ENCODE results near the gene CASP8AP2.

- TF ChIP-seq ARNTL (CRISPR knock-in tag; IDR thresholded peaks at IDR 0.05; ENCODE audit: borderline replicate concordance, low read depth) = no peak
- TF ChIP-seq, protein P1, sequence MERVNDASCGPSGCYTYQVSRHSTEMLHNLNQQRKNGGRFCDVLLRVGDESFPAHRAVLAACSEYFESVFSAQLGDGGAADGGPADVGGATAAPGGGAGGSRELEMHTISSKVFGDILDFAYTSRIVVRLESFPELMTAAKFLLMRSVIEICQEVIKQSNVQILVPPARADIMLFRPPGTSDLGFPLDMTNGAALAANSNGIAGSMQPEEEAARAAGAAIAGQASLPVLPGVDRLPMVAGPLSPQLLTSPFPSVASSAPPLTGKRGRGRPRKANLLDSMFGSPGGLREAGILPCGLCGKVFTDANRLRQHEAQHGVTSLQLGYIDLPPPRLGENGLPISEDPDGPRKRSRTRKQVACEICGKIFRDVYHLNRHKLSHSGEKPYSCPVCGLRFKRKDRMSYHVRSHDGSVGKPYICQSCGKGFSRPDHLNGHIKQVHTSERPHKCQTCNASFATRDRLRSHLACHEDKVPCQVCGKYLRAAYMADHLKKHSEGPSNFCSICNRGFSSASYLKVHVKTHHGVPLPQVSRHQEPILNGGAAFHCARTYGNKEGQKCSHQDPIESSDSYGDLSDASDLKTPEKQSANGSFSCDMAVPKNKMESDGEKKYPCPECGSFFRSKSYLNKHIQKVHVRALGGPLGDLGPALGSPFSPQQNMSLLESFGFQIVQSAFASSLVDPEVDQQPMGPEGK (CRISPR knock-in tag; IDR thresholded peaks at IDR 0.05; ENCODE audit: borderline replicate concordance) = no peak
- TF ChIP-seq SNAI2 (CRISPR knock-in tag; IDR thresholded peaks at IDR 0.05) = no peak
- no peak for TF ChIP-seq PPARA (CRISPR knock-in tag; IDR thresholded peaks at IDR 0.05; ENCODE audit: borderline replicate concordance)
These were observed at the start of gene CASP8AP2 for GRCh38 chr6:89829472-89830169.

All from SK-N-SH treated with all-trans-retinoic acid at 6 μM for 48 hours (cell line).